GM19324 (cell line): Measurements from ENCODE around the gene SLCO4A1.

Experiments used
- ATAC-seq: cut with Tn5 transposase; IDR thresholded peaks from one replicate; pipeline ENCODE4 v1.9.1; 2021; ENCODE audit warnings: mild to moderate bottlenecking, moderate library complexity; ENCODE audit not compliant: unreplicated experiment, low FRiP score

The SLCO4A1 gene

GRCh38 chr20:62695448-62696414, 53.4 kb downstream of the SLCO4A1 start:
- ATAC-seq, result no peak

- no peak for ATAC-seq
Observed at GRCh38 chr20:62696434-62696957, 54.2 kb downstream of the SLCO4A1 start.

- no peak for ATAC-seq
Observed at GRCh38 chr20:62696989-62697388, 54.7 kb downstream of the SLCO4A1 start.

- ATAC-seq, result no peak
Observed at GRCh38 chr20:62697468-62697912, 55.2 kb downstream of the SLCO4A1 start.

- no peak for ATAC-seq
Observed at GRCh38 chr20:62698231-62698630, 55.9 kb downstream of the SLCO4A1 start.

- ATAC-seq, result no peak
Observed at GRCh38 chr20:62699296-62699695, 57.0 kb downstream of the SLCO4A1 start.

GRCh38 chr20:62699741-62700140, 57.4 kb downstream of the SLCO4A1 start:
- ATAC-seq, result no peak

GRCh38 chr20:62700261-62700930, 58.1 kb downstream of the SLCO4A1 start:
- ATAC-seq, result no peak

- no peak for ATAC-seq
Observed at GRCh38 chr20:62701161-62702012, 59.1 kb downstream of the SLCO4A1 start.

- no peak for ATAC-seq
Observed at GRCh38 chr20:62702013-62702300, 59.7 kb downstream of the SLCO4A1 start.

GRCh38 chr20:62702895-62703852, 60.9 kb downstream of the SLCO4A1 start:
- no peak for ATAC-seq

GRCh38 chr20:62703853-62704228, 61.5 kb downstream of the SLCO4A1 start:
- no peak for ATAC-seq

GRCh38 chr20:62704341-62704948, 62.1 kb downstream of the SLCO4A1 start:
- no peak for ATAC-seq

- no peak for ATAC-seq
Observed at GRCh38 chr20:62705627-62706026, 63.3 kb downstream of the SLCO4A1 start.

GRCh38 chr20:62706344-62706743, 64.0 kb downstream of the SLCO4A1 start:
- no peak for ATAC-seq

GRCh38 chr20:62706857-62707256, 64.6 kb downstream of the SLCO4A1 start:
- ATAC-seq, result no peak

- ATAC-seq, result no peak
Observed at GRCh38 chr20:62707276-62707920, 65.1 kb downstream of the SLCO4A1 start.

- ATAC-seq, result no peak
Observed at GRCh38 chr20:62707921-62708521, 65.7 kb downstream of the SLCO4A1 start.
